B cell (primary cell): ENCODE measurements around the gene CSF1.

Experiments used
- EZH2 ChIP-seq: IDR thresholded peaks from 2 replicates; pipeline ENCODE4 v1.6.1; 2012; ENCODE audit warnings: borderline replicate concordance, low read depth, mild to moderate bottlenecking, moderate library complexity, low read length; ENCODE audit not compliant: insufficient read depth, poor library complexity, severe bottlenecking
- TF ChIP-seq, protein P1 (sequence below): fragments of 200-600 bp; IDR thresholded peaks from one replicate; pipeline ENCODE4 v1.8.0; 2022; ENCODE audit warnings: antibody characterized with exemption, mild to moderate bottlenecking

DNA sequence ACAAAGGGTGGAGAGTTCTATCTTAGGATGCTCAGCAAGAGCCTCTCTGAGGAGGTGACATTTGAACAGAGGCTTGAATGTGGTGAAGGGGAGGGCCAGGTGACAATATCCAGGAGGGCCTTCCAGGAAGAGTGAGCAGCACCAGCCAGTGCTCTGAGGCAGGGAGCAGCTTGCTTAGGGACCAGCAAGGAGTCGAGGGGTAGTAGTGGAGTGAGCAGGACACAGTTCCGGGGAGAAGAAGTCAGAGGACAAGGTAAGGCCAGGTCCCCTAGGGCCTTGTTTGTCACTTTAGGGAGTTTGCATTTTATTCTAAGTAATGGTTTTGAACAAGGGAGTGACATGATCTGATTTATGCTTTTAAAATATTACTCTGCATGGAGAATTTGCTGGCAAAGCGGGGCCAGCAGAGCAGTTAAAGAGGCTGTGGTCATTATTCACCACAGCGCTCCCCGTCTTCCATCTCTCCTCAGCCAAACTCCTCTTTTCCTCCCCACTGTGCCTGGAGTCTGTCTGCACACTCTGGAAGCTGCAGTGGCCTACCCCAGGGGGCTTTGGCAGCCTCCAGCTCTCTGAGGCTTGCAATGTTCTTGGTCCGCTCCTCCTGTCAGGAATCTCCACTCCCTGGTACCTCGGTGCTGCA, 17.0 kb upstream of the CSF1 start:
- TF ChIP-seq, protein P1, sequence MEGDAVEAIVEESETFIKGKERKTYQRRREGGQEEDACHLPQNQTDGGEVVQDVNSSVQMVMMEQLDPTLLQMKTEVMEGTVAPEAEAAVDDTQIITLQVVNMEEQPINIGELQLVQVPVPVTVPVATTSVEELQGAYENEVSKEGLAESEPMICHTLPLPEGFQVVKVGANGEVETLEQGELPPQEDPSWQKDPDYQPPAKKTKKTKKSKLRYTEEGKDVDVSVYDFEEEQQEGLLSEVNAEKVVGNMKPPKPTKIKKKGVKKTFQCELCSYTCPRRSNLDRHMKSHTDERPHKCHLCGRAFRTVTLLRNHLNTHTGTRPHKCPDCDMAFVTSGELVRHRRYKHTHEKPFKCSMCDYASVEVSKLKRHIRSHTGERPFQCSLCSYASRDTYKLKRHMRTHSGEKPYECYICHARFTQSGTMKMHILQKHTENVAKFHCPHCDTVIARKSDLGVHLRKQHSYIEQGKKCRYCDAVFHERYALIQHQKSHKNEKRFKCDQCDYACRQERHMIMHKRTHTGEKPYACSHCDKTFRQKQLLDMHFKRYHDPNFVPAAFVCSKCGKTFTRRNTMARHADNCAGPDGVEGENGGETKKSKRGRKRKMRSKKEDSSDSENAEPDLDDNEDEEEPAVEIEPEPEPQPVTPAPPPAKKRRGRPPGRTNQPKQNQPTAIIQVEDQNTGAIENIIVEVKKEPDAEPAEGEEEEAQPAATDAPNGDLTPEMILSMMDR: no peak
- no peak for TF ChIP-seq EZH2
